OCI-LY3 (cell line): ENCODE measurements around the gene BAIAP2L1.

Experiments
- H2AFZ ChIP-seq: fragments of 200-600, 300-600 bp; shearing (Covaris generic); 2 replicates; pipeline ENCODE4 v1.6.0; 2014; ENCODE audit warnings: antibody characterized with exemption, low read depth, low read length
- H3K27ac ChIP-seq: fragments of 200-600, 300-600 bp; sonication (generic); 2 replicates; pipeline ENCODE4 v1.5.1; 2014; ENCODE audit warnings: mild to moderate bottlenecking, low read length, moderate library complexity, mixed read lengths
- H3K27me3 ChIP-seq: fragments of 200-600, 300-600 bp; sonication (generic); 2 replicates; pipeline ENCODE4 v1.6.1; 2014; ENCODE audit warnings: low read depth, low read length, mixed read lengths
- H3K36me3 ChIP-seq: fragments of 200-600, 300-600 bp; sonication (generic); replicated peaks from 2 replicates; pipeline ENCODE3; 2014; ENCODE audit warnings: low read depth, low read length, mixed read lengths
- H3K4me1 ChIP-seq: fragments of 300-600, 200-600 bp; sonication (generic); 2 replicates; pipeline ENCODE4 v1.6.1; 2014; ENCODE audit warnings: low read length, mixed read lengths
- H3K4me2 ChIP-seq: fragments of 200-600, 300-600 bp; sonication (generic); 2 replicates; pipeline ENCODE4 v1.6.1; 2014; ENCODE audit warnings: low read length, mixed read lengths
- H3K4me3 ChIP-seq: fragments of 300-600, 200-600 bp; sonication (generic); 2 replicates; pipeline ENCODE4 v1.5.1; 2014; ENCODE audit warnings: antibody characterized with exemption, mild to moderate bottlenecking, low read length, moderate library complexity
- H3K79me2 ChIP-seq: fragments of 300-600, 200-600 bp; shearing (Covaris generic); 2 replicates; pipeline ENCODE4 v1.6.1; 2014; ENCODE audit warnings: mild to moderate bottlenecking, low read length, mixed read lengths
- H3K9ac ChIP-seq: fragments of 300-600, 200-600 bp; shearing (Covaris generic); 2 replicates; pipeline ENCODE4 v1.6.0; 2014; ENCODE audit warnings: mild to moderate bottlenecking, low read length, moderate library complexity
- H3K9me3 ChIP-seq: fragments of 200-600, 300-600 bp; shearing (Covaris generic); 2 replicates; pipeline ENCODE4 v1.6.1; 2014; ENCODE audit warnings: low read length, mixed read lengths; ENCODE audit not compliant: insufficient read depth
- H4K20me1 ChIP-seq: fragments of 200-600, 300-600 bp; sonication (generic); 2 replicates; pipeline ENCODE4 v1.6.1; 2016; ENCODE audit warnings: low read length, mixed read lengths; ENCODE audit not compliant: insufficient read depth
- EZH2phosphoT487 ChIP-seq: fragments of 200-600 bp; shearing (Covaris generic); IDR thresholded peaks from 2 replicates; pipeline ENCODE4 v1.6.1; 2018; ENCODE audit warnings: antibody characterized with exemption, mixed run types, low read depth
- TF ChIP-seq, protein P1 (sequence below): fragments of 200-600, 300-600 bp; sonication (generic); IDR thresholded peaks from 2 replicates; pipeline ENCODE4 v1.5.1; 2014; ENCODE audit warnings: antibody characterized with exemption, low read length, low read depth

The BAIAP2L1 gene

DNA sequence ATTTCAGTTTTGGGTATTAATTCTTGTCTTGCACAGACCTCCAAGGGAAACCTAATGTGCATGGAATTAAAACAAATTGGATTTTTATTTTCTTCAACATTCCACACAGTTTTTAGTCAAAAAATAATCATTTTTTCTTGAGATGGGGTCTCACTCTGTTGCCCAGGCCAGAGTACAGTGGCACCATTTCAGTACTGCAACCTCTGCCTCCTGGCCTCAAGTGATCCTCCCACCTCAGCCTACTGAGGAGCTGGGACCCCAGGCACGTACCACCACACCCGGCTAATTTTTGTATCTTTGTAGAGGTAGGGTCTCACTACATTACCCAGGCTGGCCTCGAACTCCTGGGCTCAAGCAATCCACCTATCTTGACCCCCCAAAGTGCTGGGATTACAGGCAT lies 4.9 kb downstream of the BAIAP2L1 start:
- Histone ChIP-seq H3K9ac (no peak overlapping the region), H3K36me3 (no peaks in the 10 kb centered on the region), H3K4me3 (no peak overlapping the region), H3K4me1 (peaks cover 12% of the 10 kb centered on the region), H3K4me2 (no peak overlapping the region), H3K9me3 (no peaks in the 10 kb centered on the region), H2AFZ (no peak overlapping the region), H3K79me2 (no peaks in the 10 kb centered on the region), H4K20me1 (no peaks in the 10 kb centered on the region), H3K27ac (no peak overlapping the region), H3K27me3 (peaks cover 9% of the 10 kb centered on the region; the same call in 1 of the 2 replicates)
- TF ChIP-seq, protein P1, sequence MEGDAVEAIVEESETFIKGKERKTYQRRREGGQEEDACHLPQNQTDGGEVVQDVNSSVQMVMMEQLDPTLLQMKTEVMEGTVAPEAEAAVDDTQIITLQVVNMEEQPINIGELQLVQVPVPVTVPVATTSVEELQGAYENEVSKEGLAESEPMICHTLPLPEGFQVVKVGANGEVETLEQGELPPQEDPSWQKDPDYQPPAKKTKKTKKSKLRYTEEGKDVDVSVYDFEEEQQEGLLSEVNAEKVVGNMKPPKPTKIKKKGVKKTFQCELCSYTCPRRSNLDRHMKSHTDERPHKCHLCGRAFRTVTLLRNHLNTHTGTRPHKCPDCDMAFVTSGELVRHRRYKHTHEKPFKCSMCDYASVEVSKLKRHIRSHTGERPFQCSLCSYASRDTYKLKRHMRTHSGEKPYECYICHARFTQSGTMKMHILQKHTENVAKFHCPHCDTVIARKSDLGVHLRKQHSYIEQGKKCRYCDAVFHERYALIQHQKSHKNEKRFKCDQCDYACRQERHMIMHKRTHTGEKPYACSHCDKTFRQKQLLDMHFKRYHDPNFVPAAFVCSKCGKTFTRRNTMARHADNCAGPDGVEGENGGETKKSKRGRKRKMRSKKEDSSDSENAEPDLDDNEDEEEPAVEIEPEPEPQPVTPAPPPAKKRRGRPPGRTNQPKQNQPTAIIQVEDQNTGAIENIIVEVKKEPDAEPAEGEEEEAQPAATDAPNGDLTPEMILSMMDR = no peak
- no peak for TF ChIP-seq EZH2phosphoT487

DNA sequence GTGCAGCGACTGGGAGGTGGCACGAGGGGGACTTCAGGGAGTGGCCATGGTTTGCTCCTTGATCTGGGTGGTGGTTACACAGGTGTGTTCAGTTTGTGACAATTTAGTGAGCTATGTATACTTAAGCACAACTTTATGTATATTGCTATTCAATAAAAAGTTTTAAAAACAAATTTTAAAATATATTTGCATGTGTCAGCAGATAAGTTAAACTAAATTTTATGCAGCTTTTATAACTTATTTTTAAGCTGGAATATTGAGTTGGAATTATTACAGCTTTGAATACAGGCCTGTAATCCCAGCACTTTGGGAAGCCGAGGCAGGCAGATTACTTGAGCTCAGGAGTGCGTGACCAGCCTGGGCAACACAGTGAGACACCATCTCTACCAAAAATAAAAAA lies 5.4 kb downstream of the BAIAP2L1 start:
- Histone ChIP-seq H3K79me2 (no peaks in the 10 kb centered on the region), H3K9me3 (no peaks in the 10 kb centered on the region), H3K36me3 (no peaks in the 10 kb centered on the region), H3K4me2 (no peak overlapping the region), H3K4me1 (peaks cover 12% of the 10 kb centered on the region), H3K27me3 (peaks cover 9% of the 10 kb centered on the region; the same call in 1 of the 2 replicates), H3K27ac (no peak overlapping the region), H3K9ac (no peak overlapping the region), H3K4me3 (no peak overlapping the region), H2AFZ (no peak overlapping the region), H4K20me1 (no peaks in the 10 kb centered on the region)
- no peak for TF ChIP-seq EZH2phosphoT487
- TF ChIP-seq, protein P1 = no peak

DNA sequence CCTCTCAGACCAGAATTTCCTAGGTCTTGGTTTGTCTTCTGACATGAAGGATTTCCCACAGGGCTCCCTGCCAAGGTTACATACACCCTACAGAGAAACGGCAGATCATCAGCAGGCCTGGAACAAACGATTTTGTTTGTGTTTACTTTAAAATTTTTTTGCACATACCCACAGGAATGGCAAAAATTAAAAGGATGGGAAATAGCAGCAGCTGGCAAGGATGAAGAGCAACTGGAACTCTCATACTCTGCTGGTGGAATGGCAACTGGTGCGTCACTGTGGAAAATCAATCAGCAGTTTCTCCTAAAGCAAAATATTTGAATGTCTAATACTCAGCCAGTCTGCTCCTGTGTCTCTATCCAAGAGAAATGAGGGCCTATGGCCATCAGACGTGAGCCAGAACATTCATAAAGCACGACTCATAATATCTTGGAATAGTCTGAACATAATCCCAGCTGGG lies 6.5 kb downstream of the BAIAP2L1 start:
- Histone ChIP-seq H3K9me3 (no peaks in the 10 kb centered on the region), H3K9ac (no peak overlapping the region), H4K20me1 (no peaks in the 10 kb centered on the region), H3K36me3 (no peaks in the 10 kb centered on the region), H2AFZ (no peak overlapping the region), H3K4me1 (peaks cover 5% of the 10 kb centered on the region), H3K4me2 (no peak overlapping the region), H3K27ac (no peak overlapping the region), H3K4me3 (no peak overlapping the region), H3K27me3 (peaks cover 9% of the 10 kb centered on the region; the same call in 1 of the 2 replicates), H3K79me2 (no peaks in the 10 kb centered on the region)
- TF ChIP-seq EZH2phosphoT487 = no peak
- TF ChIP-seq, protein P1 = no peak

DNA sequence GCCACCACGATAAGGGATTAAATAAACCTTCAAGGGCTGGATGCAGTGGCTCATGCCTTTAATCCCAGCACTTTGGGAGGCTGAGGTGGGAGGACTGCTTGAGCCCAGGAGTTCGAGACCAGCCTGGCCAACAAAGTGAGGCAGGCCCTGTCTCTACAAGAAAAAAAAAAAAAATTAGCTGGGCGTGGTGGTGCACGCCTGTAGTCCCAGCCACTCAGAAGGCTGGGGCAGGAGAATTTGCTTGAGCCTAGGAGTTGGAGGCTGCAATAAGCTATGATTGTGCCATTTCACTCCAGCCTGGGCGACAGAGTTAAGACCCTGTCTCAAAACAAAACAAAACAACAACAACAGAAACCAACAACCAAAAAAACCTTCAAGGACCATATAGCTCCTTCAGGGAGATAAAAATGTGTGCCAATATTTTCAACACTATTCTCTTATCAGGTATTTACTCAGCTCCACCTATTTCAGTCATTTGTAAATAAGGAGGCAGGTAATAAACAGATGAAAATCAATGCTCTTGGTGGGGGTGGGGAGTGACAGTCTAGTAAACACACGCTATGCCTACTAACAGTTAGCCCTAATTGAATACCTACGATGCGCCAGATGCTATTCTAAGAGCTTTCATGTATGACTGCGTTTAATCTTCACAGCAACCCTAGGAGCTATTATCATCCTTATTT lies 13.2 kb downstream of the BAIAP2L1 start:
- Histone ChIP-seq H3K4me3 (no peak overlapping the region), H2AFZ (no peak overlapping the region), H3K9me3 (no peaks in the 10 kb centered on the region), H3K36me3 (no peaks in the 10 kb centered on the region), H3K27ac (no peak overlapping the region), H3K79me2 (no peaks in the 10 kb centered on the region), H3K4me1 (no peaks in the 10 kb centered on the region), H4K20me1 (no peaks in the 10 kb centered on the region), H3K4me2 (no peak overlapping the region), H3K9ac (no peak overlapping the region), H3K27me3 (0 out of 2 replicates have a peak, but pooled peaks cover 4% of the 10 kb centered on the region)
- TF ChIP-seq, protein P1 = no peak
- no peak for TF ChIP-seq EZH2phosphoT487
